ENCODE measurements around the gene NPAS3. TPM values are rescaled to one million over a fixed set of nuclear protein-coding genes. Genes with fewer than 3 reads are reported as not detected.

Gene NPAS3
- total RNA-seq, 2 experiments from 2014 or later: not detected

DNA sequence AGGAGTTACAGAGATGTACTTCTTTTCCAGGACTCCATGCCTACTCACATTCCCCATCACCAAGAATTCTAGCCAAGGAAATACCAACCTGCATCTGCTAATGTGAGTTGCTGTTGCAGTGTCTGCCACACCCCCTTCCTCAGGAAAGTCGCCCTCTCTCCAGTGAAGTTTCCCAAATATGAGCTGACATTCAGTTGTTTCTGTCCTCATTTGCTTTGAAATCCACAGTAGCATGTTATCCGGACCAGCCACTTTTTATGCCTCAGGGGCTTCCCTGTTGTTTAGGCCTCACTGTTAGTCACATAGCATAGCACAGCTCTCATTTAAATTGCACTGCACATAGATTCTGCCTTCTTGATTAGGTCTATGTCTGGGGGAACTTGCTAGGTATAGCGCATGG lies 799.8 kb downstream of the NPAS3 start:
- Mint-ChIP-seq H3K4me1 (ENCODE audit: low read depth) (peaks cover 8% of the 10 kb centered on the region), H3K9me3 (no peaks in the 10 kb centered on the region), H3K4me3 (no peak overlapping the region), H3K27me3 (no peaks in the 10 kb centered on the region), H3K36me3 (ENCODE audit: low read depth) (no peaks in the 10 kb centered on the region), H3K27ac (no peak overlapping the region)
- ATAC-seq: no peak
- ChIA-PET CTCF (no interaction called here), POLR2A (no interaction called here)
- TF ChIP-seq, protein P1, sequence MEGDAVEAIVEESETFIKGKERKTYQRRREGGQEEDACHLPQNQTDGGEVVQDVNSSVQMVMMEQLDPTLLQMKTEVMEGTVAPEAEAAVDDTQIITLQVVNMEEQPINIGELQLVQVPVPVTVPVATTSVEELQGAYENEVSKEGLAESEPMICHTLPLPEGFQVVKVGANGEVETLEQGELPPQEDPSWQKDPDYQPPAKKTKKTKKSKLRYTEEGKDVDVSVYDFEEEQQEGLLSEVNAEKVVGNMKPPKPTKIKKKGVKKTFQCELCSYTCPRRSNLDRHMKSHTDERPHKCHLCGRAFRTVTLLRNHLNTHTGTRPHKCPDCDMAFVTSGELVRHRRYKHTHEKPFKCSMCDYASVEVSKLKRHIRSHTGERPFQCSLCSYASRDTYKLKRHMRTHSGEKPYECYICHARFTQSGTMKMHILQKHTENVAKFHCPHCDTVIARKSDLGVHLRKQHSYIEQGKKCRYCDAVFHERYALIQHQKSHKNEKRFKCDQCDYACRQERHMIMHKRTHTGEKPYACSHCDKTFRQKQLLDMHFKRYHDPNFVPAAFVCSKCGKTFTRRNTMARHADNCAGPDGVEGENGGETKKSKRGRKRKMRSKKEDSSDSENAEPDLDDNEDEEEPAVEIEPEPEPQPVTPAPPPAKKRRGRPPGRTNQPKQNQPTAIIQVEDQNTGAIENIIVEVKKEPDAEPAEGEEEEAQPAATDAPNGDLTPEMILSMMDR (IDR thresholded peaks at IDR 0.05): no peak
- intact Hi-C loops (cut with micrococcal nuclease): no loop called here
- DNase-seq: no peak

DNA sequence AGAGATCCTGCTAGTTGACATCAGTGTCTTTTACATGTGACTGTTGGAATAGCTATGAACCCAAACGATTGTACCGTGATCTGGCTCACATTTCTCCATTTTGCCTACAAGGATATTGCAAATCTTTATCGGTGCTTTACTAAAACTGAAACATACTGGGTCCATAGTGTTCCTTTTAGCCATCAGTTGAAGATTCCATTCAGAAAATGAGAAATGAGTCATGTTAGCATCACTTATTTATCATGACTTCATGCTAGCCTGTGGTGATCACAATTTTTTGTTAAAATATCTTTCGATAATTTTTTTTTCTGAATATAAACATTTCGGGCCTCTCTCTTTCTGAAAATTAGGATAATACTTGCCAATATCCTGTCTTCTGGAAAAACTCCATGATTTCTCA lies 801.9 kb downstream of the NPAS3 start:
- no peak for DNase-seq
- no peaks in the 10 kb centered on the region for H3K4me1 Mint-ChIP-seq (ENCODE audit: low read depth)
- ATAC-seq: no peak
- TF ChIP-seq, protein P1 (IDR thresholded peaks at IDR 0.05): no peak
- ChIA-PET CTCF (no interaction called here), POLR2A (interaction anchor here (0.6 kb wide), 1 partner anchor 315 kb away, joined by 4 read pairs; no protein-coding TSS in a partner anchor)
- H3K27me3 Mint-ChIP-seq: no peaks in the 10 kb centered on the region
- no peaks in the 10 kb centered on the region for H3K36me3 Mint-ChIP-seq (ENCODE audit: low read depth)
- H3K9me3 Mint-ChIP-seq: peaks cover 2% of the 10 kb centered on the region
- no peak overlapping the region for H3K27ac Mint-ChIP-seq
- intact Hi-C loops (cut with micrococcal nuclease): no loop called here
- H3K4me3 Mint-ChIP-seq: no peak overlapping the region

DNA sequence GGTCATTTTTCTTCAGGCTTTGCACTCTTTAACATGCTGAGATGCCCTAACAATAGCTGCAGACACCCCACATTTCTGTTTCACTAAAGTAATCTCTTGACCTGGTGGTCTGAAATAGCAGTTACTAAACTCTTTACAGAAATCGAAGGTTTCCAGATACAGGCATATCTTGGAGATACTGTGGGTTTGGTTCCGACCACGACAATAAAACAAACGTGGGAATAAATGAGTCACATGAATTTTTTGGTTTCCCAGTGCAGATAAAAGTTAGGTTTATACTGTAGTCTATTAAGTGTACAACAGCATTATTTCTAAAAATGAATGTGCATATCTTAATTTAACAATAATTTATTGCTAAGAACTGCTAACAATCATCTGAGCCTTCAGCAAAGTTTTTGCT lies 803.5 kb downstream of the NPAS3 start:
- H3K9me3 Mint-ChIP-seq: peaks cover 2% of the 10 kb centered on the region
- no peak overlapping the region for H3K4me3 Mint-ChIP-seq
- no peaks in the 10 kb centered on the region for H3K36me3 Mint-ChIP-seq (ENCODE audit: low read depth)
- intact Hi-C loops (cut with micrococcal nuclease): no loop called here
- no peaks in the 10 kb centered on the region for H3K27me3 Mint-ChIP-seq
- no peak for DNase-seq
- H3K27ac Mint-ChIP-seq: no peak overlapping the region
- ChIA-PET POLR2A (no interaction called here), CTCF (no interaction called here)
- ATAC-seq: no peak
- TF ChIP-seq, protein P1 (IDR thresholded peaks at IDR 0.05): no peak
- H3K4me1 Mint-ChIP-seq (ENCODE audit: low read depth): no peaks in the 10 kb centered on the region

DNA sequence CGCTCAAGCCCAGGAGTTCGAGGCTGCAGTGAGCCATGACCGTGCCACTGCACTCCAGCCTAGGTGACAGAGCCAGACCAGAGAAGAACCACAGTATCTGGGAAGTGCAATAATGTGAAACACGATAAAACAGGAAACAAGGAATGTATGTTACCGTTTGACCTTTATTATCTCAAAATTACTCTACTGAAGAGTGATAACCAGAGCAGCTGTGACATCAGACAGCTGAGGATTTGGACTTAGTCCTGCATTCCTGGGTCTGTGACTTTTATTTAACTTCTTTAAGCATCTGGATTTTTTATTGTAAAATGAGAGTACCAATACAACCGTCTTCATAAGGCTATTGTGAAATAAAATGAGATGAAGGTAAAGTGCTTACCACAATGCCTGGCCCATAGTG lies 806.5 kb downstream of the NPAS3 start:
- DNase-seq (no peak), ATAC-seq (no peak)
- Mint-ChIP-seq H3K27me3 (peaks cover 2% of the 10 kb centered on the region), H3K9me3 (peaks cover 2% of the 10 kb centered on the region), H3K36me3 (ENCODE audit: low read depth) (no peaks in the 10 kb centered on the region), H3K4me1 (ENCODE audit: low read depth) (no peaks in the 10 kb centered on the region), H3K4me3 (no peak overlapping the region), H3K27ac (no peak overlapping the region)
- ChIA-PET POLR2A (no interaction called here), CTCF (no interaction called here)
- TF ChIP-seq, protein P1 (IDR thresholded peaks at IDR 0.05): no peak
- intact Hi-C loops (cut with micrococcal nuclease): no loop called here

DNA sequence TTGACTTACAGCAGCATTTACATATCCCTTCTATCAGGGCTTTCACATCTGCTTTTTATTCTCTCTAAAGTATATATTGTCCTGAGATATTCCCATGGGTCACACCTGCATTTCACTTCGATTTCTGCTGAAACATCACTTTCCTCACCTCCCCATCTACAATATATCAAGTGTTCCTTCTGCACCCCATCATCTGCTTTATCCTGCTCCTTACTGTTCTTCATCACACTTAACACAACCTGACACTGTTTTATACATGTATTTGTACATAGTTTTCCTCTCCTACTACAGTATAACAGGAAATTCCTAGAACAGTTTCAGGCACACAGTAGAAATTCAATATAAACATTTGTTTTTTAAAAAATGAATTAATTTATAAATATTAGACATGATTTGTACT lies 809.1 kb downstream of the NPAS3 start:
- CTCF ChIA-PET: no interaction called here
- peaks cover 2% of the 10 kb centered on the region for H3K9me3 Mint-ChIP-seq
- DNase-seq (no peak), ATAC-seq (no peak)
- no peak overlapping the region for H3K4me3 Mint-ChIP-seq
- peaks cover 2% of the 10 kb centered on the region for H3K27me3 Mint-ChIP-seq
- intact Hi-C loops (cut with micrococcal nuclease): no loop called here
- no peaks in the 10 kb centered on the region for H3K4me1 Mint-ChIP-seq (ENCODE audit: low read depth)
- no peaks in the 10 kb centered on the region for H3K36me3 Mint-ChIP-seq (ENCODE audit: low read depth)
- no peak overlapping the region for H3K27ac Mint-ChIP-seq
- POLR2A ChIA-PET: no interaction called here
- TF ChIP-seq, protein P1 (IDR thresholded peaks at IDR 0.05): no peak

Measured in activated CD8-positive, alpha-beta T cell treated with anti-CD3 and anti-CD28 coated beads for 36 hours (primary cell).